ELF-1 (cell line): ENCODE data around the gene ZNF621.

Experiments
- DNase-seq: peaks from one replicate; pipeline ENCODE4 v3.0.0-alpha.2; 2016; ENCODE audit warnings: low read depth, low spot score

Gene ZNF621

GRCh38 chr3:40524568-40525285, at the start of gene ZNF621:
Gene ZNF621, plus strand, starts transcription at chr3:40524960. Its CDS starts 881 bp downstream, at chr3:40525841.
- DNase-seq: peak; percentile 91

DNA sequence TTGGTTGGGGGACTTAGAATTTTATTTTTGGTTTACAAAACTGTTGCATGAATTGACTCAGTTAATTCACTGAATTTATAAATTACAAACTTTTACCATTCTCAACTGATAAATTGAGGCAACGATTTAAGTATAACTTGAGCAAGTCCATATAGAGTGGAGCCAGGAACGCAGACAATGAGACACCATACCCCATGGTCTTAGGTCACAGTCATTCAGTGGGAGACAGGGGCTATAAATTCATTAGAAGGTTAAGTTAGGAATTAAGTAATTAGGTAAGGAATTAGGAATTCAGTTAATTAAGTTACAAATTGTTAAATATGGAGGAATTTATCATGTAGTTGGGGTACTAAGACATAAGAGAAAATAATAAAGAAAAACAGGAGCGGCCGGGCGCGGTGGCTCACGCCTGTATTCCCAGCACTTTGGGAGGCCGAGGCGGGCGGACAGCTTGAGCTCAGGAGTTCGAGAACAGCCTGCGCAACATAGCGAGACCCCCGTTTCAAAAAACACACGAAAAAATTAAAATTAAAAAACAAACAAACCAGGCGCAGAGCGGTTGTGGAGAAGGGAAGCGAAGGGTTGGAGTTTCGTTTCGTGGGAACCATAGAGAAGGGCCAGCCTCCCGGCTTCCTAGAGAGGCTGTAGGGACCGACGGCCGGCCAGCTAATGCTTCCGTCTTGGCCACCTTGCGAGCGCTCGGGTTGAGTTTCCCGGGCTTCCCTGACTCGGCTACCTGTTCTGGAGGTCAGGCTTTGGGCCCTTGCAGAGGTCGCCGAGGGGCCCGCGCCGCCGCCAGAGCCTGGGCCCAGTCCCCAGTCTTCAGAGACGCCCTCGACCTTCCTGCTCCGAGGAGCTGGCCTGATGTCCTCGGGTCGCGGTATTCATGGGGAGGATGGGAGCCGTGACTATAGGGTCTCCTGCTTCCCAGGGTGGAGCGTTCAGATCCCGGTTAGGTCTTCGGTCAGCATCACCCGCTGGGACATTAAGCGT, 48.0 kb upstream of the ZNF621 start, which contains the start of gene ZNF619:
TSS of gene ZNF619 (plus strand) at position 645 of the 993 bp plus-strand sequence. CDS start 858 bp downstream, outside the sequence.
- DNase-seq: peak; percentile 73

DNA sequence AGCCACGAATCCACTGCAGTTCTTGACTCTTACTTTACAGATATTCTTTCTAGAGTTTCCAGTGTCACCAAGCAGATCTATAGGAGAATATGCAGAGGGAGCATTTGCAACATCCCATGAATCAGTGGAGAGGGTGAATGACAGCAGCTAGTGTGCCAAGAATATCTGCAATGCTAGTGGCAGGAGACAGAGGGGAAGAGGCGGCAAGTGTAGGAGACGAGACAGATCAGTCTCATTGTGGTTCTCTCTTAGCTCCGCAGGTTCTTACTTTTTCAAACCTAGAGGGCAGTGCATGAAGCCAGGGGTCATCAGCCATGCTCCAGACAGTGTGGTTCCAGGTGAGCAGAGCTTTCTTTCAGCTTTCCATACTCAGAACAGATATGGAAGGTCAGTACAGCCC, 47.1 kb upstream of the ZNF621 start:
- no peak for DNase-seq

DNA sequence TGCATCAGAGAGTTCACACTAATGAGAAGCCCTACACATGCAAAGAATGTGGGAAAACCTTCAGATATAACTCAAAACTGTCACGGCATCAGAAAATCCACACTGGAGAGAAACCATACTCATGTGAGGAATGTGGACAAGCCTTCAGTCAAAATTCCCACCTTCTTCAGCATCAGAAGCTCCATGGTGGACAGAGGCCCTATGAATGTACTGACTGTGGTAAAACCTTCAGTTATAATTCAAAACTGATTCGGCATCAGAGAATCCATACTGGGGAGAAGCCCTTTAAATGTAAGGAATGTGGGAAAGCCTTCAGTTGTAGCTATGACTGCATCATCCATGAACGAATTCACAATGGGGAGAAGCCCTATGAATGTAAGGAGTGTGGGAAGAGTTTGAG, 37.6 kb upstream of the ZNF621 start:
- no peak for DNase-seq

DNA sequence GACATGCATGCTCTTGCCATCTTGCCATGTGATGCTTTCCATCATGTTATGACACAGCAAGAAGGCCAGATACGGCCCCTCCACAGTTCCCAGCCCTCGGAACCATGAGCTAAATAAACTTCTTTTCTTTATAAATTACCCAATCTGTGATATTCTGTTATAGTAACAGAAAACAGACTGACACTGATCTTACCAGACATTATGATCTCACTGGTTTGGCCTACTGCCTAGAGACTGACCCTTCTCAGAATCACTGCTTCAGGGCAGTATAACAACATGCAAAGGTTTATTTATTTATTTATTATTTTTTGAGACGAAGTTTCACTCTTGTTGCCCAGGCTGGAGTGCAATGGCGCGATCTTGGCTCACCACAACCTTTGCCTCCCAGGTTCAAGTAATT, 33.8 kb upstream of the ZNF621 start:
- no peak for DNase-seq

GRCh38 chr3:40494698-40495097, 30.1 kb upstream of the ZNF621 start:
- DNase-seq: no peak

DNA sequence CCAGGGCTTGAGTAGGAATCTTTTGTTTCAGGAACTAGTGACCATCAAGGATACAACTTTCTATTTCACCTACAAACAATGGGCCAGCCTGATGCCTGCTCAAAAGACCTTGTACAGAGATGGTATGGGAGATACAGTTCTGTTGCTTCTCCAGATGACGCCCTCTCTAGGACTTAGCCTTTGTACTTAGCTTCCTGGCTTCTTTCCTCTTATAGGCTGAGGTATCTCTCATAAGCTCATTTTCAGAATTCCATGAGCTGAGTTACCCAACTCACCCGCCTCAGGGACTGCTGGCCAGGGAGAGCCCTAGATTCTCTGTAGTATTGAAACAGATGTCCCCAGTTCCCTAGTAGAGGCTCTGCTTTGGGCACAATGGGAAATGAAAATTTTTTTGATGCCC, 27.5 kb upstream of the ZNF621 start:
- no peak for DNase-seq

GRCh38 chr3:40499952-40500351, 24.8 kb upstream of the ZNF621 start:
- no peak for DNase-seq

DNA sequence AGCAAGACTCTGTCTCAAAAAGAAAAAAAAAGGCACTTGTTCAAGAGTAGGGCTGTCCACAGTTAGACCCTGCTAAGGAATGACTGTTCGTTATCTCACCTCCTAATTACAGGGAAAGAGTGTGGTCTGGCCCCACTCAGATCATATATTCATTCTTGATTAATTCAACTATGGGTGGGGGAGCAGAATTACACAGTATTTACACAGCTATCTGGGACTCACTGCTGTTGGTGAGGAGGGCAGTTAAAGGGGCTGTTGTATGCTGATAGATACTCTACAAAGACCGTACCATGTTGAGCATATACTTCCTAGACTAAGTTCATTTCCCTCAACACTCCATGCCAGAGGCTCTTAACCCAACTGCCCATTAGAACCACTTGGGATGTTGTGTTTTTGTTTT, 22.7 kb upstream of the ZNF621 start:
- DNase-seq: no peak

- no peak for DNase-seq
Measured at GRCh38 chr3:40504636-40505430, 19.9 kb upstream of the ZNF621 start.

GRCh38 chr3:40505599-40506462, 18.9 kb upstream of the ZNF621 start, which contains the start of gene ZNF620:
Gene ZNF620, plus strand, starts transcription at chr3:40506039. Its CDS starts 314 bp downstream, at chr3:40506353.
- peak; percentile 94 for DNase-seq

GRCh38 chr3:40511031-40511718, 13.6 kb upstream of the ZNF621 start:
- DNase-seq: no peak

DNA sequence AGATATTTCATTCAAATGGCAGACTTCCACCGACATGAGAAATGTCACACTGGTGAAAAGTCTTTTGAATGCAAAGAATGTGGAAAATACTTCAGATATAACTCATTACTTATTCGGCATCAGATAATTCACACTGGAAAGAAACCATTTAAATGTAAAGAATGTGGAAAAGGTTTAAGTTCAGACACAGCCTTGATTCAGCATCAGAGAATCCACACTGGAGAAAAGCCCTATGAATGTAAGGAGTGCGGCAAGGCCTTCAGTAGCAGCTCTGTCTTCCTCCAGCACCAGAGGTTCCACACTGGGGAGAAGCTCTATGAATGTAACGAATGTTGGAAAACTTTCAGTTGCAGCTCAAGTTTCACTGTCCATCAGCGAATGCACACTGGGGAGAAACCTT, 8.6 kb upstream of the ZNF621 start:
- DNase-seq: no peak

- no peak for DNase-seq
Measured at GRCh38 chr3:40518067-40518466, 6.7 kb upstream of the ZNF621 start.

GRCh38 chr3:40518848-40519247, 5.9 kb upstream of the ZNF621 start:
- no peak for DNase-seq

DNA sequence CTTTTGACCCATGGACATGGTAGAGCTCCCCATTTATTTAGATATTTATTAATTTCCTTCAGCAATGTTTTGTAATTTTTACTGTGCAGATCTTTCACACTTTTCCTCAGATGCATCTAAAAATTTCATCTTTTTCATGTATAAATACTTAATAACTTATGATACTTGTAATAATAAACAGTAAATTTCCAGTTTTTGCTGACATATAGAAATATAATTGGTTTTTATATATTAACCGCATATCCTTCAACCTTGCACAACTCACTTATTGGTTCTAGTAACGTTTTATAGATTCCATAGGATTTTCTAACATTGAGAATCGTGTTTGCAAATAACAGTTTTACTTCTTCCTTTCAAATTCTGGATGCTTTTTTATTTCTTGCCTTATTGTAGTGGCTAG, 3.5 kb upstream of the ZNF621 start:
- no peak for DNase-seq

DNA sequence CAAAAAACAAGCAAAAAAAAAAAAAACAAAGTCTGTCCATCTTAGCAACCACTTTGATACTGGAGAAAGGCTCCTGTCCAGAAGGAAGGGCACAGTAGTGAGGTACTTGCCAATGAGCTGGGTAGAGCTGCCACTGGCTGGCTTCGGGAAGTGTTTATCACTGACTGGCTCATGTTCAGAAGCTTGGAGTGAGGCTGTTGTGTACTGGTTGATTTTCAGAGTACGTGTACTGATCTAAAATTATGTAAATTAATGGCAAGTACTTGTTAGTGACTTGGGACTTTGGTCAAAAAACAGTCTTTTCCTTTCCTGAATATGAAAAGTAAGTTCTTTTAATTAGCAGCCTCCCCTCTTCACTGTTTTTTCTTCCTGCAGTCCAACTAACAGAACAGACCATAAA, 979 bp upstream of the ZNF621 start:
- DNase-seq: peak; percentile 6

DNA sequence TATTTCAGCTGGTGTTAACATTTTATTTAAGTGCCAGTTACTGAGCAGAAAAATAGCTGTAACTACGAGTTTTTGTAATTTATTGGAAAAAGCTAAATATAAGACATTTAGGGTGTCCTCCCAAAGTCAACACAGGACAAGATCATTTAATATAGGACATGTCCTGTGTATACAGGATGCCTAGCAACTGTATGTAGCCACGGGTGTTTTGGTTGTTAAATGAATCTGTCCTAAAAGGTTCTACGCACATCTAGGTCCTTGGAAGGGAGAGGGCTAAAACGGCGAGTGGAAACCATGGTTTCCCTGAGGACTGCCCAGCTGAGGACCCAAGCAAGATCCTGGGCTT, 565 bp upstream of the ZNF621 start:
- no peak for DNase-seq

DNA sequence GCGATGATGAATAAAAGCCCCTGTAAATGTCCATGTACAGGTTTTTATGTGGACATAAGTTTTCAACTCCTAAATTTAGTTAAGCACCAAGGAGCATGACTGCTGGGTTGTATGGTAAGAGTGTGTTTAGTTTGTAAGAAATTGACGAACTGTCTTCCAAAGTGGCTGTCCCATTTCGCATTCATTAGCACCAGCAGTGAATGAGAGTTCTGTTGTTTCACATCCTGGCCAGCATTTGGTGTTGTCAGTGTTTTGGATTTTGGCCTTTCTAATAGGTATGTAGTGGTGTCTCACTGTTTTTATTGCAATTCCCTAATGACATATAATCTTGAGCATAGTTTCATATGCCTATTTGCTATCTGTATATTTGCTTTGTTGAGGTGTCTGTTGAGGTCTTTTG, 3.7 kb downstream of the ZNF621 start:
- DNase-seq: no peak

- no peak for DNase-seq
Measured at GRCh38 chr3:40532252-40532651, 7.5 kb downstream of the ZNF621 start.
